ENCODE data around the gene FNDC3B. TPM values are rescaled to one million over a fixed set of nuclear protein-coding genes. Genes with fewer than 3 reads are reported as not detected.
A peak's percentile ranks its signal among the peaks of the same experiment; 100 is the strongest.
"Not testable (repeated sequence)": the region's sequence is repeated elsewhere in the genome, so short reads cannot be mapped to it uniquely, and the experiment has no call there.

The FNDC3B gene
- total and polyA plus RNA-seq, 2 donors (not counting 3 experiments of a cell fraction or from before 2014, with no cell fraction given): 91.6 to 295 TPM

DNA sequence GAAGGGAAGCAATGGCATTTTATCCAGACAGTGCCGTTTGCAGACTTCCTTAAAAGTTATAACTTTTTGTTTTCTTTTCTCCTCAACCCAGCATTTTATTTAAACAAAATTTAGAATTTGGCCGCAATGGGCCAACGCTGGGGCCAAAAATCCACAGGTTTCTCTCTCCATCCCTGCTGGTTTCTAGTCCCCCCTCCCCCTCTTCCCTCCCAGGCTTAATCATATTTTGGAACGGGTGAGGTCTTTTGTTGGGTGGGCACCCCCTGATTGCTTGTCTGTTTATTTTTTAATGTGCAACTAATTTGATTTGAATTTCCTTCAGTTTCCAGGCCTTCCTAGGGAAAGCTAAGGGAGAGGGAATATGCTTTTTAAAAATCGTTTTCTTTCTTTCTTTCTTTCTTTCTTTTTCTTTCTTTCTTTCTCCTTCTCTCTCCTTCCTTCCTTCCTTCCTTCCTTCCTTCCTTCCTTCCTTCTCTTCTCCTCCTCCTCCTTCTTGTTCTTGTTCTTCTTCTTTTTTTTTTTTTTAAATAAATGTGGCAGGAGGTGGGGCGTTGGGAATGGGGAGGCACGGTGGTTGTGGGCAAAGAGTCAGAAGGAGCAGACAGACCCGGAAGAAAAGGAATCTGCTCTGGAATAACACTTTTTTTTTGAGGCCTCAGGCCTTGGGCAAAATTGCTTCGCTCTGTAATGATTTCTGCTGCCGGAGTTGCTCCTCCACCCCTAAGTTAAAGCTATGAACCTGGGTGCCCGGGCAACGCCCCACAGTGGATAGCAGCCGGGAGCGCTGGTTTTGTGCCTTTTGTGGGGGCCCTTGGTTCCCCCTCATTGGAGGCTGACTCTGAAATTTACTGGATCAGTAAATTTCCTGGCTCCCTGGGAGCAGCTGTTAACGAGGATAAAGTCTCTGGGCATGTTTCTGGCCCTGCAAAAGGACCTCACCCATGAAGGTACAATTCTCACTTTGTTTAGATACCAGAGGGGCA is 1.9 kb downstream of the FNDC3B start:
- peak overlapping the region; percentile 98 for H3K4me2 ChIP-seq (ENCODE audit: insufficient read depth, low read length)
- H3K4me1 ChIP-seq (ENCODE audit: control insufficient read depth, extremely low read depth, insufficient read depth, low read length): peaks cover 48% of the 10 kb centered on the region
- CTCF ChIA-PET: interaction anchor here (0.6 to 1.8 kb wide), 17 partner anchors 11 to 394 kb away, joined by 3 to 9 read pairs (median 4); no protein-coding TSS in a partner anchor
- no peak for DNase-seq (ENCODE audit: low read depth, low spot score)
- BruUV-seq (replicated peaks): TSS peak; percentile 34
- TF ChIP-seq POLR2A (IDR thresholded peaks at IDR 0.05; ENCODE audit: low read depth, low read length) (peak; percentile 7), MYC (IDR thresholded peaks at IDR 0.05; ENCODE audit: low read depth, low read length) (no peak)
- H3K4me3 ChIP-seq (replicated peaks in 1 of 3; ENCODE audit: insufficient read depth in 1 of 3, low read depth in 1 of 3, low read length in 3 of 3): peak overlapping the region; percentile 94 to 100 (median 99)
- intact Hi-C loops (cut with micrococcal nuclease): loop anchor here (1.0 to 10.0 kb wide), 6 partner anchors 99 to 834 kb away; no protein-coding TSS in a partner anchor
- peaks cover 2% of the 10 kb centered on the region for H4K20me1 ChIP-seq (replicated peaks; ENCODE audit: control insufficient read depth, extremely low read depth, insufficient read depth, low read length)
- H3K36me3 ChIP-seq (ENCODE audit: control insufficient read depth in 2 of 2, extremely low read depth in 1 of 2, insufficient read depth in 2 of 2, low read length in 2 of 2): no peaks in the 10 kb centered on the region
- dilution Hi-C loops (cut with MboI; ENCODE audit: extremely low pct_ligation_motif_present, low sequenced_read_pairs): no loop called here
- H3K27me3 ChIP-seq (ENCODE audit: control insufficient read depth in 2 of 2, insufficient read depth in 2 of 2, low read length in 2 of 2): no peaks in the 10 kb centered on the region
- peaks cover 74% of the 10 kb centered on the region for H3K79me2 ChIP-seq (ENCODE audit: control insufficient read depth, insufficient read depth, low read length)
- no peak overlapping the region for H2AFZ ChIP-seq (ENCODE audit: low read depth, low read length)
- H3K9me1 ChIP-seq (replicated peaks; ENCODE audit: control insufficient read depth, extremely low read depth, insufficient read depth, low read length): no peaks in the 10 kb centered on the region
- H3K9me3 ChIP-seq (replicated peaks; ENCODE audit: control insufficient read depth, insufficient read depth, low read length): no peaks in the 10 kb centered on the region
- H3K9ac ChIP-seq (replicated peaks; ENCODE audit: extremely low read depth, insufficient read depth, low read length): peak overlapping the region; percentile 99
- peak; percentile 21 for FAIRE-seq
- POLR2A ChIA-PET: interaction anchor here (0.6 to 1.7 kb wide), 6 partner anchors 14 to 291 kb away, joined by 3 to 5 read pairs (median 4); no protein-coding TSS in a partner anchor
- H3K27ac ChIP-seq (ENCODE audit: insufficient read depth, low read depth, low read length): peak overlapping the region; percentile 96

- DNase-seq (ENCODE audit: low read depth, low spot score) (peak; percentile 47), FAIRE-seq (no peak)
- TF ChIP-seq GATA2 (IDR thresholded peaks at IDR 0.05; ENCODE audit: insufficient read depth, insufficient read length, low read depth, low read length) (no peak), FOS (IDR thresholded peaks at IDR 0.05; ENCODE audit: borderline replicate concordance, insufficient read depth, low read length) (no peak)
- BruUV-seq (replicated peaks): no TSS peak
- intact Hi-C loops (cut with micrococcal nuclease) (loop anchor here (5.0 to 10.0 kb wide), 3 partner anchors 273 to 835 kb away; no protein-coding TSS in a partner anchor), dilution Hi-C loops (cut with MboI; ENCODE audit: extremely low pct_ligation_motif_present, low sequenced_read_pairs) (no loop called here)
- ChIA-PET POLR2A (interaction anchor here (0.6 to 1.7 kb wide), 7 partner anchors 13 to 375 kb away, joined by 3 to 7 read pairs (median 4); no protein-coding TSS in a partner anchor), CTCF (interaction anchor here (0.6 to 1.8 kb wide), 17 partner anchors 10 to 395 kb away, joined by 3 to 9 read pairs (median 4); partner anchors contain the start of gene PLD1)
- Histone ChIP-seq H3K4me2 (ENCODE audit: insufficient read depth, low read length) (peak overlapping the region; percentile 98), H3K27ac (ENCODE audit: insufficient read depth, low read depth, low read length) (peak overlapping the region; percentile 96), H4K20me1 (replicated peaks; ENCODE audit: control insufficient read depth, extremely low read depth, insufficient read depth, low read length) (peaks cover 8% of the 10 kb centered on the region), H2AFZ (ENCODE audit: low read depth, low read length) (no peak overlapping the region), H3K9ac (replicated peaks; ENCODE audit: extremely low read depth, insufficient read depth, low read length) (peak overlapping the region; percentile 99), H3K36me3 (ENCODE audit: control insufficient read depth in 2 of 2, extremely low read depth in 1 of 2, insufficient read depth in 2 of 2, low read length in 2 of 2) (no peaks in the 10 kb centered on the region), H3K4me1 (ENCODE audit: control insufficient read depth, extremely low read depth, insufficient read depth, low read length) (peaks cover 48% of the 10 kb centered on the region), H3K4me3 (replicated peaks in 1 of 3; ENCODE audit: insufficient read depth in 1 of 3, low read depth in 1 of 3, low read length in 3 of 3) (peak overlapping the region; percentile 94 to 100 (median 99)), H3K27me3 (ENCODE audit: control insufficient read depth in 2 of 2, insufficient read depth in 2 of 2, low read length in 2 of 2) (no peaks in the 10 kb centered on the region), H3K9me1 (replicated peaks; ENCODE audit: control insufficient read depth, extremely low read depth, insufficient read depth, low read length) (no peaks in the 10 kb centered on the region), H3K79me2 (ENCODE audit: control insufficient read depth, insufficient read depth, low read length) (peaks cover 84% of the 10 kb centered on the region), H3K9me3 (replicated peaks; ENCODE audit: control insufficient read depth, insufficient read depth, low read length) (no peaks in the 10 kb centered on the region)
Observed at GRCh38 chr3:172042136-172042662, 2.8 kb downstream of the FNDC3B start.

DNA sequence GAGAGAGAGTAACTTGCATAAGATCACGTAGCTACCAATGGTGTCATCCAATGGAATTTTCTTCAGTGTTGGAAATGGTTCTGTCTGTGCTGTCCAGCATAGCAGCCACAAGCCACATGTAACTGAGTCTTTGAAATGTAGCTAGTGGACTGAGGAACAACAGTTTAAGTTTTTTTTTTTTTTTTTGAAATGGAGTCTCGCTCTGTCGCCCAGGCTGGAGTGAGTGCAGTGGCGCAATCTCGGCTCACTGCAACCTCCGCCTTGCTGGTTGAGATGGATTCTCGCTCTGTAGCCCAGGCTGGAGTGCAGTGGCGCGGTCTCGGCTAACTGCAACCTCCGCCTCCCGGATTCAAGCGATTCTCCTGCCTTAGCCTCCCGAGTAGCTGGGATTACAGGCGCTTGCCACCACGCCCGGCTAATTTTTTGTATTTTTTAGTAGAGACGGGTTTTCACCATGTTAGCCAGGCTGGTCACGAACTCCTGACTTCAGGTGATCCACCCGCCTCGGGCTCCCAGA is 3.3 kb downstream of the FNDC3B start:
- ChIA-PET POLR2A (interaction anchor here (0.7 to 1.5 kb wide), 3 partner anchors 99 to 376 kb away, joined by 3 to 7 read pairs (median 3); no protein-coding TSS in a partner anchor), CTCF (interaction anchor here (0.6 to 1.8 kb wide), 15 partner anchors 10 to 389 kb away, joined by 3 to 9 read pairs (median 4); partner anchors contain the start of gene PLD1)
- H3K9ac ChIP-seq (replicated peaks; ENCODE audit: extremely low read depth, insufficient read depth, low read length): peak overlapping the region; percentile 99
- dilution Hi-C loops (cut with MboI; ENCODE audit: extremely low pct_ligation_motif_present, low sequenced_read_pairs); H3K36me3 ChIP-seq (ENCODE audit: control insufficient read depth in 2 of 2, extremely low read depth in 1 of 2, insufficient read depth in 2 of 2, low read length in 2 of 2); H3K9me1 ChIP-seq (replicated peaks; ENCODE audit: control insufficient read depth, extremely low read depth, insufficient read depth, low read length); BruUV-seq (replicated peaks); H3K9me3 ChIP-seq (replicated peaks; ENCODE audit: control insufficient read depth, insufficient read depth, low read length); H3K27me3 ChIP-seq (ENCODE audit: control insufficient read depth in 2 of 2, insufficient read depth in 2 of 2, low read length in 2 of 2); FAIRE-seq; H2AFZ ChIP-seq (ENCODE audit: low read depth, low read length); H4K20me1 ChIP-seq (replicated peaks; ENCODE audit: control insufficient read depth, extremely low read depth, insufficient read depth, low read length): not testable (repeated sequence)
- peaks cover 48% of the 10 kb centered on the region for H3K4me1 ChIP-seq (ENCODE audit: control insufficient read depth, extremely low read depth, insufficient read depth, low read length)
- DNase-seq (ENCODE audit: low read depth, low spot score): peak; percentile 46
- H3K27ac ChIP-seq (ENCODE audit: insufficient read depth, low read depth, low read length): peak overlapping the region; percentile 96
- H3K4me2 ChIP-seq (ENCODE audit: insufficient read depth, low read length): peak overlapping the region; percentile 98
- peak overlapping the region in 1 of 3 experiments; percentile 99 for H3K4me3 ChIP-seq (replicated peaks in 1 of 3; ENCODE audit: insufficient read depth in 1 of 3, low read depth in 1 of 3, low read length in 3 of 3)
- intact Hi-C loops (cut with micrococcal nuclease): loop anchor here (5.0 to 10.0 kb wide), 3 partner anchors 272 to 835 kb away; no protein-coding TSS in a partner anchor
- peaks cover 89% of the 10 kb centered on the region for H3K79me2 ChIP-seq (ENCODE audit: control insufficient read depth, insufficient read depth, low read length)
